Astrocyte (in vitro differentiated cells and primary cell): Measurements from ENCODE around the gene ISL1. TPM values are rescaled to one million over a fixed set of nuclear protein-coding genes. Genes with fewer than 3 reads are reported as not detected.

Experiments used
- DNase-seq: peaks from one replicate; pipeline ENCODE4 v3.0.0-alpha.2; 2010; ENCODE audit warnings: low read depth
- FAIRE-seq: peaks from 2 replicates; lab custom pipeline; 2011; peaks lifted over from hg19 to GRCh38; lab: Jason Lieb, UNC
- H2AFZ ChIP-seq: 2 replicates; pipeline ENCODE4 v1.6.0; 2012; ENCODE audit warnings: low read depth, low read length, inconsistent platforms
- H3K27ac ChIP-seq: 2 replicates; pipeline ENCODE4 v1.5.1; 2011; ENCODE audit warnings: low read depth, low read length, inconsistent platforms
- H3K27me3 ChIP-seq: 2 replicates; pipeline ENCODE4 v1.6.0; 2011; ENCODE audit warnings: low read length, inconsistent platforms; ENCODE audit not compliant: insufficient read depth
- H3K36me3 ChIP-seq: 2 replicates; pipeline ENCODE4 v1.5.1; 2011; ENCODE audit warnings: low read length, inconsistent platforms; ENCODE audit not compliant: insufficient read depth
- H3K4me1 ChIP-seq: 2 replicates; pipeline ENCODE4 v1.5.1; 2011; ENCODE audit warnings: low read length, inconsistent platforms; ENCODE audit not compliant: insufficient read depth
- H3K4me2 ChIP-seq: 2 replicates; pipeline ENCODE4 v1.6.0; 2012; ENCODE audit warnings: low read length, inconsistent platforms
- H3K4me3 ChIP-seq: 2 replicates; pipeline ENCODE4 v1.5.1; 2011; ENCODE audit warnings: low read depth, mild to moderate bottlenecking, low read length, inconsistent platforms; ENCODE audit not compliant: insufficient read depth
- H3K79me2 ChIP-seq: 2 replicates; pipeline ENCODE4 v1.6.0; 2012; ENCODE audit warnings: mild to moderate bottlenecking, low read length, inconsistent platforms; ENCODE audit not compliant: insufficient read depth
- H3K9ac ChIP-seq: 2 replicates; pipeline ENCODE4 v1.6.0; 2012; ENCODE audit warnings: mild to moderate bottlenecking, low read length, inconsistent platforms
- H3K9me3 ChIP-seq: 2 replicates; pipeline ENCODE4 v1.5.1; 2012; ENCODE audit warnings: low read depth, mild to moderate bottlenecking, low read length, inconsistent platforms; ENCODE audit not compliant: insufficient read depth
- H4K20me1 ChIP-seq: 2 replicates; pipeline ENCODE4 v1.6.0; 2012; ENCODE audit warnings: low read length, inconsistent platforms; ENCODE audit not compliant: insufficient read depth
- H3K27ac Mint-ChIP-seq: one replicate; pipeline ENCODE4 v1.8.0; 2021; ENCODE audit warnings: mild to moderate bottlenecking, mixed read lengths; ENCODE audit not compliant: unreplicated experiment
- H3K27me3 Mint-ChIP-seq: one replicate; pipeline ENCODE4 v1.8.0; 2021; ENCODE audit warnings: low read depth, mixed read lengths; ENCODE audit not compliant: unreplicated experiment
- H3K36me3 Mint-ChIP-seq: one replicate; pipeline ENCODE4 v1.8.0; 2021; ENCODE audit warnings: low read depth, mixed read lengths; ENCODE audit not compliant: unreplicated experiment
- H3K4me1 Mint-ChIP-seq: one replicate; pipeline ENCODE4 v1.8.0; 2021; ENCODE audit warnings: low read depth, mixed read lengths; ENCODE audit not compliant: unreplicated experiment
- H3K4me3 Mint-ChIP-seq: one replicate; pipeline ENCODE4 v1.8.0; 2021; ENCODE audit warnings: mild to moderate bottlenecking, moderate library complexity, mixed read lengths; ENCODE audit not compliant: unreplicated experiment
- H3K9me3 Mint-ChIP-seq: one replicate; pipeline ENCODE4 v1.8.0; 2021; ENCODE audit warnings: mild to moderate bottlenecking, mixed read lengths; ENCODE audit not compliant: unreplicated experiment
- CTCF ChIP-seq: IDR thresholded peaks from 2 replicates; pipeline ENCODE4 v1.5.1; 2011; ENCODE audit warnings: low read depth, mild to moderate bottlenecking, inconsistent platforms, low read length, moderate library complexity; ENCODE audit not compliant: insufficient read depth
- EZH2 ChIP-seq: IDR thresholded peaks from 2 replicates; pipeline ENCODE4 v1.6.1; 2012; ENCODE audit warnings: mild to moderate bottlenecking, low read length, inconsistent platforms; ENCODE audit not compliant: insufficient read depth
- total RNA-seq: library from RNA; stranded (reverse); gene quantifications from 2 replicates; pipeline ENCODE4 v1.2.1, GENCODE V29; 2021

Gene ISL1
- total RNA-seq, 1 donor from 2014 or later, result 5.4 TPM

- peak; percentile 4 for DNase-seq
- Mint-ChIP-seq H3K4me1 (peaks cover 26% of the 10 kb centered on the region), H3K9me3 (no peaks in the 10 kb centered on the region), H3K27ac (peak overlapping the region; percentile 77), H3K4me3 (peak overlapping the region; percentile 82), H3K36me3 (no peaks in the 10 kb centered on the region), H3K27me3 (peaks cover 83% of the 10 kb centered on the region)
- Histone ChIP-seq H4K20me1 (no peaks in the 10 kb centered on the region), H3K4me3 (no peak overlapping the region), H2AFZ (no peak overlapping the region), H3K9ac (no peak overlapping the region), H3K79me2 (no peaks in the 10 kb centered on the region), H3K4me1 (peaks cover 4% of the 10 kb centered on the region), H3K27me3 (peaks cover 70% of the 10 kb centered on the region), H3K27ac (no peak overlapping the region), H3K36me3 (no peaks in the 10 kb centered on the region), H3K4me2 (peak overlapping the region; percentile 60), H3K9me3 (no peaks in the 10 kb centered on the region)
- peak; percentile 21 for TF ChIP-seq EZH2
- no peak for TF ChIP-seq CTCF
- no peak for FAIRE-seq
These were observed 4.6 kb upstream of the ISL1 start for GRCh38 chr5:51378448-51379330.

- no peak overlapping the region for H3K27ac ChIP-seq
- H3K4me2 ChIP-seq, result peak overlapping the region; percentile 60
- H3K79me2 ChIP-seq, result no peaks in the 10 kb centered on the region
- peaks cover 75% of the 10 kb centered on the region for H3K27me3 ChIP-seq
- TF ChIP-seq EZH2 (no peak), CTCF (no peak)
- H3K4me3 ChIP-seq, result no peak overlapping the region
- H4K20me1 ChIP-seq, result no peaks in the 10 kb centered on the region
- DNase-seq (no peak), FAIRE-seq (no peak)
- H3K4me1 Mint-ChIP-seq, result peaks cover 20% of the 10 kb centered on the region
- H3K9me3 Mint-ChIP-seq, result no peaks in the 10 kb centered on the region
- no peaks in the 10 kb centered on the region for H3K36me3 ChIP-seq
- peak overlapping the region; percentile 77 for H3K27ac Mint-ChIP-seq
- no peak overlapping the region for H2AFZ ChIP-seq
- no peaks in the 10 kb centered on the region for H3K9me3 ChIP-seq
- peaks cover 81% of the 10 kb centered on the region for H3K27me3 Mint-ChIP-seq
- no peaks in the 10 kb centered on the region for H3K36me3 Mint-ChIP-seq
- peak overlapping the region; percentile 82 for H3K4me3 Mint-ChIP-seq
- H3K4me1 ChIP-seq, result peaks cover 4% of the 10 kb centered on the region
- no peak overlapping the region for H3K9ac ChIP-seq
These were observed 3.9 kb upstream of the ISL1 start for GRCh38 chr5:51379331-51379700.
